BE2C (cell line): ENCODE data around the gene MAP1LC3B2.

ENCODE experiments used
- DNase-seq: peaks from one replicate; pipeline ENCODE4 v3.0.0-alpha.2; 2020
- H3K27me3 ChIP-seq: fragments of 250-450 bp; sonication (Bioruptor Pico); 2 replicates; pipeline ENCODE4 v1.5.1; 2020; ENCODE audit warnings: mild to moderate bottlenecking
- H3K36me3 ChIP-seq: fragments of 250-450 bp; sonication (Bioruptor Pico); 2 replicates; pipeline ENCODE4 v1.5.1; 2020; ENCODE audit warnings: mild to moderate bottlenecking
- H3K4me1 ChIP-seq: fragments of 250-450 bp; sonication (Bioruptor Pico); 2 replicates; pipeline ENCODE4 v1.5.1; 2020
- H3K4me3 ChIP-seq: 2 replicates; pipeline ENCODE4 v1.5.1; 2011; ENCODE audit warnings: low read depth, low read length
- H3K9me3 ChIP-seq: fragments of 250-450 bp; sonication (Bioruptor Pico); 2 replicates; pipeline ENCODE4 v1.5.1; 2020
- CTCF ChIP-seq: IDR thresholded peaks from 2 replicates; pipeline ENCODE4 v1.5.1; 2012; ENCODE audit warnings: mild to moderate bottlenecking, low read depth, low read length

Gene MAP1LC3B2

GRCh38 chr12:116551619-116551951, 7.6 kb upstream of the MAP1LC3B2 start:
- H3K27me3 ChIP-seq = no peaks in the 10 kb centered on the region
- no peaks in the 10 kb centered on the region for H3K9me3 ChIP-seq
- no peak for DNase-seq
- H3K4me1 ChIP-seq = 0 out of 2 replicates have a peak, but pooled peaks cover 3% of the 10 kb centered on the region
- no peak overlapping the region for H3K4me3 ChIP-seq
- H3K36me3 ChIP-seq = no peaks in the 10 kb centered on the region
- TF ChIP-seq CTCF = no peak

GRCh38 chr12:116551952-116552772, 7.0 kb upstream of the MAP1LC3B2 start:
- no peaks in the 10 kb centered on the region for H3K9me3 ChIP-seq
- no peak for TF ChIP-seq CTCF
- no peak overlapping the region for H3K4me3 ChIP-seq
- H3K27me3 ChIP-seq = no peaks in the 10 kb centered on the region
- H3K36me3 ChIP-seq = no peaks in the 10 kb centered on the region
- H3K4me1 ChIP-seq = 0 out of 2 replicates have a peak, but pooled peaks cover 3% of the 10 kb centered on the region
- no peak for DNase-seq

- no peaks in the 10 kb centered on the region for H3K27me3 ChIP-seq
- H3K4me3 ChIP-seq = no peak overlapping the region
- H3K4me1 ChIP-seq = 0 out of 2 replicates have a peak, but pooled peaks cover 3% of the 10 kb centered on the region
- H3K9me3 ChIP-seq = no peaks in the 10 kb centered on the region
- no peaks in the 10 kb centered on the region for H3K36me3 ChIP-seq
- no peak for DNase-seq
- no peak for TF ChIP-seq CTCF
Measured at GRCh38 chr12:116552773-116553373, 6.3 kb upstream of the MAP1LC3B2 start.

DNA sequence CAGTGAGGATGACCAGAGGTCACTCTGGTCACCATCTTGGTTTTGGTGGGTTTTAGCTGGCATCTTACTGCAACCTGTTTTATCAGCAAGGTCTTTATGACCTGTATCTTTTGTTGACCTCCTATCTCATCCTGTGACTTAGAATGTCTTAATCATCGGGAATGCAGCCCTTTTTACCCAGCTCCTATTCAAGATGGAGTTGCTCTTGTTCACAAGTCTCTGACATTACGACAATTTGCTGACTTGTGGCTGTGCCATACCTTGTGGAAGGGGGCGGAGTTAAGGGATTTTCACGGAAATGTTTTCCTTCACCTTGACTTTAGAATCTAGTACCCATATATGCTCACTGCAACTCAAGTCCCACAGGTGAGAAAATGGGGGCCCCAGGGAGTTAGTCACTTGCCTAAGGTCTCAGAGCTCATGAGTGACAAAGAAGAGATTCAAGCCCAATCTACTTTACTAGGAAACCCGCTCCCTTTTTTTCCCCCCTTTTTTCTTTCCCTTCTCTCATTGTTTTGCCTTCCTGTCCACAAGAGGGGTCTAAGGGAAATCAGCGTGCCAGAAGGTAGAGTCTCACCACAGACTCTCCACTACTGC, 2.7 kb upstream of the MAP1LC3B2 start:
- Histone ChIP-seq H3K4me1 (no peaks in the 10 kb centered on the region; the same call in none of the 2 replicates), H3K27me3 (no peaks in the 10 kb centered on the region), H3K9me3 (no peaks in the 10 kb centered on the region), H3K4me3 (no peak overlapping the region), H3K36me3 (no peaks in the 10 kb centered on the region)
- TF ChIP-seq CTCF = no peak
- no peak for DNase-seq

GRCh38 chr12:116556964-116557698, 2.0 kb upstream of the MAP1LC3B2 start:
- Histone ChIP-seq H3K4me3 (no peak overlapping the region), H3K36me3 (no peaks in the 10 kb centered on the region), H3K9me3 (no peaks in the 10 kb centered on the region), H3K27me3 (no peaks in the 10 kb centered on the region), H3K4me1 (no peaks in the 10 kb centered on the region; the same call in none of the 2 replicates)
- no peak for DNase-seq
- TF ChIP-seq CTCF = no peak
